Hippocampal formation (tissue), 2 donors: ENCODE data around the gene GDAP1L1.
A peak's percentile ranks its signal among the peaks of the same experiment; 100 is the strongest.
"Not testable (repeated sequence)": the region's sequence is repeated elsewhere in the genome, so short reads cannot be mapped to it uniquely, and the experiment has no call there.

Experiments used
- DNase-seq, 2 donors: peaks; one replicate each; lab custom pipeline; 2025; lab: John Stamatoyannopoulos, UW

Gene GDAP1L1

GRCh38 chr20:44302736-44303135 is 55.6 kb downstream of the GDAP1L1 start:
- DNase-seq: no peak

GRCh38 chr20:44304383-44304782 is 57.3 kb downstream of the GDAP1L1 start:
- no peak for DNase-seq

GRCh38 chr20:44306927-44307326 is 59.8 kb downstream of the GDAP1L1 start:
- DNase-seq: no peak

- DNase-seq: no peak
These were observed 62.9 kb downstream of the GDAP1L1 start for GRCh38 chr20:44309763-44310663.

- peak; percentile 91 to 94 for DNase-seq
These were observed 63.8 kb downstream of the GDAP1L1 start, which contains the start of gene FITM2 for GRCh38 chr20:44310664-44311639. FITM2 (minus strand) TSS chr20:44311202; CDS start chr20:44311148, 54 bp downstream.

GRCh38 chr20:44314870-44315269 is 67.8 kb downstream of the GDAP1L1 start:
- DNase-seq: no peak

- DNase-seq: no peak
These were observed 72.8 kb downstream of the GDAP1L1 start for GRCh38 chr20:44319839-44320422.

- no peak for DNase-seq
These were observed 77.2 kb downstream of the GDAP1L1 start for GRCh38 chr20:44324343-44324742.

- no peak for DNase-seq
These were observed 79.5 kb downstream of the GDAP1L1 start for GRCh38 chr20:44326391-44327159.

- not testable (repeated sequence) for DNase-seq
These were observed 80.6 kb downstream of the GDAP1L1 start for GRCh38 chr20:44327748-44328147.

- no peak for DNase-seq
These were observed 81.3 kb downstream of the GDAP1L1 start for GRCh38 chr20:44328428-44328827.
